PC-3 (cell line): Measurements from ENCODE around the gene PTPRN2.

ENCODE experiments used
- EZH2phosphoT487 ChIP-seq: fragments of 300-600 bp; sonication (generic); IDR thresholded peaks from 2 replicates; pipeline ENCODE4 v1.6.1; 2018; ENCODE audit warnings: mild to moderate bottlenecking, antibody characterized with exemption, low read length, borderline replicate concordance
- TF ChIP-seq, protein P1 (sequence below): fragments of 300-600 bp; sonication (generic); conservative IDR thresholded peaks from 2 replicates; pipeline ENCODE4 v1.5.1; 2017; ENCODE audit warnings: antibody characterized with exemption, low read depth, mild to moderate bottlenecking, low read length

DNA sequence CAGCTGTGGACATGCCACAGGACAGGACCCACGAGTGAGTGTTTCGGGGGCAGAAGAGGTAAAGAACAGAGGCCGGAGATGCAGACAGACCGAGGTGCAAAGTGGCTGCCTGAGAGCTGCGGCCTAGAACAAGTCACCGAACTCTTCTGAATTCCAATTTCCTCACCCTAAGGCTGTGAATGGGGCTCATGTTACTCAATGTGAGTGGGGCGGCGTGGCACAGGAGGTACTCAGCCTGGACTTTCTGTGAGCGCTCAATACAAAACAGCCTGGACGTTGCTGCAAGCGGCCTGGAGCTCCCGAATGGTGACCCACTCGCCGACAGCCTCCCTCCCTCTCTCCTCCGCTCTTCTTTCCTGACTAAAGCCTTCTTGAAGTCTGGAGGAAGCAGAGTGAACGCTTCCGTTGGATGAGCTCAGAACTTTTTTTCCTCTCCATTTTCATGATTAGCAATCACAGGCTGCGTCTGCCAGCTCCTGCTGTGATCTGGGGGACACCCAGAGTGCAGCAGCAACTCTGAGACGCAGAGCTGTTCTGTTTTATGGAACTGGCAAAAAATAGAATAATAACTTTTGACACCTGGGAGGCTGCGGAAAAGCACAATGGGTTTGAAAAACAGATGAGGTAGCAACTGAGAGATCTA is 108.5 kb downstream of the PTPRN2 start:
- no peak for TF ChIP-seq EZH2phosphoT487
- TF ChIP-seq, protein P1, sequence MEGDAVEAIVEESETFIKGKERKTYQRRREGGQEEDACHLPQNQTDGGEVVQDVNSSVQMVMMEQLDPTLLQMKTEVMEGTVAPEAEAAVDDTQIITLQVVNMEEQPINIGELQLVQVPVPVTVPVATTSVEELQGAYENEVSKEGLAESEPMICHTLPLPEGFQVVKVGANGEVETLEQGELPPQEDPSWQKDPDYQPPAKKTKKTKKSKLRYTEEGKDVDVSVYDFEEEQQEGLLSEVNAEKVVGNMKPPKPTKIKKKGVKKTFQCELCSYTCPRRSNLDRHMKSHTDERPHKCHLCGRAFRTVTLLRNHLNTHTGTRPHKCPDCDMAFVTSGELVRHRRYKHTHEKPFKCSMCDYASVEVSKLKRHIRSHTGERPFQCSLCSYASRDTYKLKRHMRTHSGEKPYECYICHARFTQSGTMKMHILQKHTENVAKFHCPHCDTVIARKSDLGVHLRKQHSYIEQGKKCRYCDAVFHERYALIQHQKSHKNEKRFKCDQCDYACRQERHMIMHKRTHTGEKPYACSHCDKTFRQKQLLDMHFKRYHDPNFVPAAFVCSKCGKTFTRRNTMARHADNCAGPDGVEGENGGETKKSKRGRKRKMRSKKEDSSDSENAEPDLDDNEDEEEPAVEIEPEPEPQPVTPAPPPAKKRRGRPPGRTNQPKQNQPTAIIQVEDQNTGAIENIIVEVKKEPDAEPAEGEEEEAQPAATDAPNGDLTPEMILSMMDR, result no peak
